ENCODE results near the gene SP4. TPM values are rescaled to one million over a fixed set of nuclear protein-coding genes. Genes with fewer than 3 reads are reported as not detected.

Gene SP4
- total and polyA plus RNA-seq, 2 donors (not counting 1 experiment from before 2014, with no cell fraction given), result 7.1 to 42.4 TPM

- peak overlapping the region; percentile 20 for H2AFZ ChIP-seq (ENCODE audit: insufficient read depth, low read depth, low read length, poor library complexity, severe bottlenecking)
- no peak for TF ChIP-seq EZH2 (IDR thresholded peaks at IDR 0.05; ENCODE audit: borderline replicate concordance, insufficient read depth, low read depth, low read length, poor library complexity, severe bottlenecking)
- TF ChIP-seq CTCF (IDR thresholded peaks at IDR 0.05), result no peak
- POLR2A ChIA-PET, result no interaction called here
- no peak overlapping the region for H3K4me3 Mint-ChIP-seq
- H3K9me3 Mint-ChIP-seq (ENCODE audit: insufficient read depth), result no peaks in the 10 kb centered on the region
- no peak for DNase-seq
- intact Hi-C loops (cut with micrococcal nuclease), result no loop called here
- peaks cover 4% of the 10 kb centered on the region for H3K27me3 Mint-ChIP-seq
- no peaks in the 10 kb centered on the region for H3K79me2 ChIP-seq (ENCODE audit: control insufficient read depth, insufficient read depth, low read length)
- peaks cover 0 to 9% of the 10 kb centered on the region in 2 donors for H3K4me1 ChIP-seq (ENCODE audit: control insufficient read depth in 2 of 2, insufficient read depth in 2 of 2, low read length in 2 of 2)
- no peak overlapping the region for H3K9ac ChIP-seq (ENCODE audit: low read length)
- CTCF ChIA-PET, result interaction anchor here (0.9 to 1.2 kb wide), 2 partner anchors 13 to 152 kb away, joined by 3 to 5 read pairs; no protein-coding TSS in a partner anchor
- no peaks in the 10 kb centered on the region for H4K20me1 ChIP-seq (ENCODE audit: control insufficient read depth, insufficient read depth, low read length, poor library complexity, severe bottlenecking)
- no peak overlapping the region for H3K27ac Mint-ChIP-seq
- no peaks in the 10 kb centered on the region for H3K36me3 ChIP-seq (replicated peaks in 1 of 2; ENCODE audit: control extremely low read depth in 1 of 2, control insufficient read depth in 1 of 2, extremely low read depth in 1 of 2, insufficient read depth in 2 of 2, low read length in 1 of 2)
- ATAC-seq (ENCODE audit: low read depth), result no peak
- no peaks in the 10 kb centered on the region for H3K27me3 ChIP-seq (replicated peaks in 1 of 4; ENCODE audit: control extremely low read depth in 1 of 4, control insufficient read depth in 3 of 4, insufficient read depth in 4 of 4, low read length in 3 of 4)
- no peak overlapping the region for H3K27ac ChIP-seq (ENCODE audit: low read length in 2 of 2)
- H3K4me1 Mint-ChIP-seq, result peaks cover 13% of the 10 kb centered on the region
- no peaks in the 10 kb centered on the region for H3K9me3 ChIP-seq (ENCODE audit: control extremely low read depth in 1 of 3, control insufficient read depth in 2 of 3, insufficient read depth in 1 of 3, low read length in 2 of 3)
- no peak overlapping the region for H3K4me2 ChIP-seq (replicated peaks; ENCODE audit: low read depth, low read length, poor library complexity, severe bottlenecking)
- H3K4me3 ChIP-seq (ENCODE audit: control extremely low read depth in 1 of 5, extremely low read depth in 1 of 5, insufficient read depth in 1 of 5, low read depth in 2 of 5, low read length in 4 of 5), result no peak overlapping the region
Measured at GRCh38 chr7:21413502-21413901, 14.4 kb upstream of the SP4 start.

GRCh38 chr7:21414795-21415393 is 13.0 kb upstream of the SP4 start:
- WGBS (ENCODE audit: insufficient coverage), result no CpG with 5 or more reads among the region's 6 CpGs
- DNase-seq (no peak), ATAC-seq (ENCODE audit: low read depth) (no peak)
- no peaks in the 10 kb centered on the region for H3K79me2 ChIP-seq (ENCODE audit: control insufficient read depth, insufficient read depth, low read length)
- POLR2A ChIA-PET, result no interaction called here
- H3K9me3 ChIP-seq (ENCODE audit: control extremely low read depth in 1 of 3, control insufficient read depth in 2 of 3, insufficient read depth in 1 of 3, low read length in 2 of 3), result no peaks in the 10 kb centered on the region
- H4K20me1 ChIP-seq (ENCODE audit: control insufficient read depth, insufficient read depth, low read length, poor library complexity, severe bottlenecking), result no peaks in the 10 kb centered on the region
- H3K36me3 ChIP-seq (replicated peaks in 1 of 2; ENCODE audit: control extremely low read depth in 1 of 2, control insufficient read depth in 1 of 2, extremely low read depth in 1 of 2, insufficient read depth in 2 of 2, low read length in 1 of 2), result no peaks in the 10 kb centered on the region
- H3K27me3 ChIP-seq (replicated peaks in 1 of 4; ENCODE audit: control extremely low read depth in 1 of 4, control insufficient read depth in 3 of 4, insufficient read depth in 4 of 4, low read length in 3 of 4), result no peaks in the 10 kb centered on the region
- peaks cover 0 to 9% of the 10 kb centered on the region in 2 donors for H3K4me1 ChIP-seq (ENCODE audit: control insufficient read depth in 2 of 2, insufficient read depth in 2 of 2, low read length in 2 of 2)
- Mint-ChIP-seq H3K27me3 (peaks cover 4% of the 10 kb centered on the region), H3K9me3 (ENCODE audit: insufficient read depth) (no peaks in the 10 kb centered on the region), H3K27ac (no peak overlapping the region), H3K4me1 (peaks cover 13% of the 10 kb centered on the region), H3K4me3 (no peak overlapping the region)
- no peak overlapping the region for H3K4me3 ChIP-seq (ENCODE audit: control extremely low read depth in 1 of 5, extremely low read depth in 1 of 5, insufficient read depth in 1 of 5, low read depth in 2 of 5, low read length in 4 of 5)
- CTCF ChIA-PET, result no interaction called here
- TF ChIP-seq EZH2 (IDR thresholded peaks at IDR 0.05; ENCODE audit: borderline replicate concordance, insufficient read depth, low read depth, low read length, poor library complexity, severe bottlenecking), result no peak
- TF ChIP-seq CTCF (IDR thresholded peaks at IDR 0.05), result no peak
- no peak overlapping the region for H3K4me2 ChIP-seq (replicated peaks; ENCODE audit: low read depth, low read length, poor library complexity, severe bottlenecking)
- H2AFZ ChIP-seq (ENCODE audit: insufficient read depth, low read depth, low read length, poor library complexity, severe bottlenecking), result no peak overlapping the region
- no peak overlapping the region for H3K9ac ChIP-seq (ENCODE audit: low read length)
- no peak overlapping the region for H3K27ac ChIP-seq (ENCODE audit: low read length in 2 of 2)
- intact Hi-C loops (cut with micrococcal nuclease), result no loop called here

Measured in B cell (primary cell).